Ishikawa (cell line): ENCODE measurements around the gene VCP.

ENCODE experiments used
- CEBPB ChIP-seq: IDR thresholded peaks from 2 replicates; pipeline ENCODE4 v1.6.1; 2012
- CREB1 ChIP-seq: IDR thresholded peaks from 2 replicates; pipeline ENCODE4 v1.6.1; 2012; ENCODE audit warnings: low read depth
- EGR1 ChIP-seq: IDR thresholded peaks from 2 replicates; pipeline ENCODE4 v1.6.1; 2012
- EP300 ChIP-seq: IDR thresholded peaks from 2 replicates; pipeline ENCODE4 v1.6.1; 2012; ENCODE audit warnings: borderline replicate concordance
- FOXM1 ChIP-seq: IDR thresholded peaks from 2 replicates; pipeline ENCODE4 v1.6.1; 2012; ENCODE audit warnings: low read depth, borderline replicate concordance
- MAX ChIP-seq: IDR thresholded peaks from 2 replicates; pipeline ENCODE4 v1.6.1; 2012
- NFIC ChIP-seq: IDR thresholded peaks from 2 replicates; pipeline ENCODE4 v1.6.1; 2012
- RAD21 ChIP-seq: IDR thresholded peaks from 2 replicates; pipeline ENCODE4 v1.6.1; 2012; ENCODE audit warnings: low read depth
- TAF1 ChIP-seq: IDR thresholded peaks from 2 replicates; pipeline ENCODE4 v1.6.1; 2012; ENCODE audit warnings: low read depth, mild to moderate bottlenecking
- TCF12 ChIP-seq: IDR thresholded peaks from 2 replicates; pipeline ENCODE4 v1.6.1; 2012; ENCODE audit warnings: low read depth
- TEAD4 ChIP-seq: IDR thresholded peaks from 2 replicates; pipeline ENCODE4 v1.6.1; 2012
- YY1 ChIP-seq: IDR thresholded peaks from 2 replicates; pipeline ENCODE4 v1.6.1; 2012; ENCODE audit warnings: low read depth
- ZBTB7A ChIP-seq: IDR thresholded peaks from 2 replicates; pipeline ENCODE4 v1.6.1; 2012; ENCODE audit warnings: low read depth
- TF ChIP-seq, protein P1 (sequence below): IDR thresholded peaks from 2 replicates; pipeline ENCODE4 v1.6.1; 2012; ENCODE audit warnings: low read depth, mild to moderate bottlenecking
- TF ChIP-seq, protein P2 (sequence below): IDR thresholded peaks from 2 replicates; pipeline ENCODE4 v1.6.1; 2012

The VCP gene

DNA sequence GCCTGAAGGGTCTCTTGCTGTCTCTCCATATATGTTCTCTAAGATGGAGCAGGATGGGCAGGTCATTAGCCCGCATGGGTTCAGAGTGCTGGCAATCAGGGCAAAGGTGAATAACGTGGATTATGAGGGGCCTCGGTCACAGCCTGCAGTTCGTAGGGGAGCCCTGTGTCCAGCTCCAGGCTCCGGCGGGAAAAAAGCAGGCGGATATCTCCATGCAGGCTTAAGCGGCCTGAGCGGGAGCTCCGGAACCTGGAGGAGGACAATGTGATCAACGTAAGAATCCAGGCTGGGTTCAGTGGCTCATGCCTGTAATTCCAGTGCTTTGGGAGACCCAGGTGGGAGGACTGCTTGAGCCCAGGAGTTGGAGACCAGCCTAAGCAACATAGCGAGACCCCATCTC lies 32.7 kb upstream of the VCP start:
- TF ChIP-seq MAX (no peak), CREB1 (no peak), TEAD4 (no peak), CEBPB (no peak), YY1 (no peak), TCF12 (no peak), RAD21 (no peak), ZBTB7A (no peak), NFIC (no peak)
- TF ChIP-seq, protein P1, sequence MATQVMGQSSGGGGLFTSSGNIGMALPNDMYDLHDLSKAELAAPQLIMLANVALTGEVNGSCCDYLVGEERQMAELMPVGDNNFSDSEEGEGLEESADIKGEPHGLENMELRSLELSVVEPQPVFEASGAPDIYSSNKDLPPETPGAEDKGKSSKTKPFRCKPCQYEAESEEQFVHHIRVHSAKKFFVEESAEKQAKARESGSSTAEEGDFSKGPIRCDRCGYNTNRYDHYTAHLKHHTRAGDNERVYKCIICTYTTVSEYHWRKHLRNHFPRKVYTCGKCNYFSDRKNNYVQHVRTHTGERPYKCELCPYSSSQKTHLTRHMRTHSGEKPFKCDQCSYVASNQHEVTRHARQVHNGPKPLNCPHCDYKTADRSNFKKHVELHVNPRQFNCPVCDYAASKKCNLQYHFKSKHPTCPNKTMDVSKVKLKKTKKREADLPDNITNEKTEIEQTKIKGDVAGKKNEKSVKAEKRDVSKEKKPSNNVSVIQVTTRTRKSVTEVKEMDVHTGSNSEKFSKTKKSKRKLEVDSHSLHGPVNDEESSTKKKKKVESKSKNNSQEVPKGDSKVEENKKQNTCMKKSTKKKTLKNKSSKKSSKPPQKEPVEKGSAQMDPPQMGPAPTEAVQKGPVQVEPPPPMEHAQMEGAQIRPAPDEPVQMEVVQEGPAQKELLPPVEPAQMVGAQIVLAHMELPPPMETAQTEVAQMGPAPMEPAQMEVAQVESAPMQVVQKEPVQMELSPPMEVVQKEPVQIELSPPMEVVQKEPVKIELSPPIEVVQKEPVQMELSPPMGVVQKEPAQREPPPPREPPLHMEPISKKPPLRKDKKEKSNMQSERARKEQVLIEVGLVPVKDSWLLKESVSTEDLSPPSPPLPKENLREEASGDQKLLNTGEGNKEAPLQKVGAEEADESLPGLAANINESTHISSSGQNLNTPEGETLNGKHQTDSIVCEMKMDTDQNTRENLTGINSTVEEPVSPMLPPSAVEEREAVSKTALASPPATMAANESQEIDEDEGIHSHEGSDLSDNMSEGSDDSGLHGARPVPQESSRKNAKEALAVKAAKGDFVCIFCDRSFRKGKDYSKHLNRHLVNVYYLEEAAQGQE = no peak
- TF ChIP-seq, protein P2, sequence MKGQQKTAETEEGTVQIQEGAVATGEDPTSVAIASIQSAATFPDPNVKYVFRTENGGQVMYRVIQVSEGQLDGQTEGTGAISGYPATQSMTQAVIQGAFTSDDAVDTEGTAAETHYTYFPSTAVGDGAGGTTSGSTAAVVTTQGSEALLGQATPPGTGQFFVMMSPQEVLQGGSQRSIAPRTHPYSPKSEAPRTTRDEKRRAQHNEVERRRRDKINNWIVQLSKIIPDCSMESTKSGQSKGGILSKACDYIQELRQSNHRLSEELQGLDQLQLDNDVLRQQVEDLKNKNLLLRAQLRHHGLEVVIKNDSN = no peak

DNA sequence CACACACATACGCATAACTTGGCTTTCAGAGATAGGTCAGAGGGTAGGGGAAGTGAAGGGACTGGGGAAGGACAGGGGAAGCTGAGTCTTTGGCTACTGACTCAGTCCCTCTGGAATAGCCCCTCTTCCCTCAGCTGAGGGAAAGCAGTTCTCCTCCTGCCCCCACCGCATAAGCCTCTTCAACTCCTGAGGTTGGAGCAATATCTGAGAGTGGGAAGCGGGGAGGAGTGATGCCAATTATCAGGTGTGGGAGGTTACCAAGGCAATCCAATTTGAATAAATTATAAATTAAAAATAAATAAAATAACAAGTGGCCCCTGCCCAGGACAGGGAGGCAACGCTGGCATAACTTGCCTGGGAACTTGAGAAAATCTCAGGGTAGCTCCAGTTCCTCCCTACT lies 32.2 kb upstream of the VCP start:
- TF ChIP-seq EP300 = no peak
- TF ChIP-seq, protein P1 = no peak
- TF ChIP-seq, protein P2 = no peak
- no peak for TF ChIP-seq RAD21
- TF ChIP-seq MAX = no peak
- no peak for TF ChIP-seq ZBTB7A
- TF ChIP-seq TCF12 = no peak
- no peak for TF ChIP-seq FOXM1
- no peak for TF ChIP-seq TAF1
- TF ChIP-seq CREB1 = no peak
- TF ChIP-seq TEAD4 = no peak
- no peak for TF ChIP-seq NFIC
- no peak for TF ChIP-seq EGR1

- TF ChIP-seq FOXM1 (no peak), EGR1 (no peak), ZBTB7A (no peak), TAF1 (no peak), TEAD4 (no peak), EP300 (no peak), RAD21 (no peak), TCF12 (no peak), MAX (no peak), CREB1 (no peak), CEBPB (no peak), YY1 (no peak), NFIC (no peak)
- TF ChIP-seq, protein P2 = no peak
- TF ChIP-seq, protein P1 = no peak
Measured at GRCh38 chr9:35103660-35104191, 31.3 kb upstream of the VCP start.
